HG03575 (cell line): ENCODE measurements around the gene SCN9A.

Experiments
- ATAC-seq: cut with Tn5 transposase; IDR thresholded peaks from one replicate; pipeline ENCODE4 v1.9.1; 2021; ENCODE audit not compliant: unreplicated experiment, insufficient number of reproducible peaks, low FRiP score; ENCODE audit errors: extremely low read depth

Gene SCN9A

DNA sequence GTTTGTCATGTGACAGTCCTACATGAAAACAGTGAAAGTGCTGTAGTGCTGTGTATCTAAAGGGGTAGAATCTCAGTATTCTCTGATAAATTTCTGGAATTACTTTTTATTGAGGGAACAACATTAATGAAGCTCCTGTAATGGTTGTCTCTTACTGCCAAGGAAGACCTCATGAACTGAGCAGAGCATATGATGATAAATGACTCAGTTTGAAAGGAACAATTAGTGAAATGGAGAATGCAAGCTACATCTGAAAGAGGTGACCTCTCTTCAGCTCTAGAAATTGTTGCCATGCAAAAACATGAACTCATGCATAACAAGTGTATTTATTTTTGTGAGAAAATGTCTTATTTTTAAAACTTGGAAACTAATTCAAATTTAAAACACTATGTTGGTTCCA lies 93.6 kb downstream of the SCN9A start:
- no peak for ATAC-seq

DNA sequence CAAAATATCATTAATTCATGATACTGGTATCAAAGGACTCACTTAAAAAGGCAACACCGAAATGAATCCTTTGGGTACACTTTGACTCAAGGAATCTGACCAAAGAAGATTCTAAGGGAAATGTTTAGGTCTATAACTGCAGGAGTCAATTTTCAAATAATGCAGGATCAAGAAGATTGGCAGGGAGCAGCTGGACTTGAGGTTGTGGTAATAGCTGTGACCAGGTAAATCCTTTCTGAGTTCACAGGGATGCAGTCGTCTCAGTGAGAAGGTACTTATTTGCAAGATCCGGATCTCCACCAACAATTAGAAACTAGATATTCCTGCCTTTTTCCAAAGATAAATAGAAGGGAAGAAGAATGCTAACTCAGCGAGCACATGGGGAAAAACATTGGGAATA lies 96.9 kb downstream of the SCN9A start:
- ATAC-seq: no peak

DNA sequence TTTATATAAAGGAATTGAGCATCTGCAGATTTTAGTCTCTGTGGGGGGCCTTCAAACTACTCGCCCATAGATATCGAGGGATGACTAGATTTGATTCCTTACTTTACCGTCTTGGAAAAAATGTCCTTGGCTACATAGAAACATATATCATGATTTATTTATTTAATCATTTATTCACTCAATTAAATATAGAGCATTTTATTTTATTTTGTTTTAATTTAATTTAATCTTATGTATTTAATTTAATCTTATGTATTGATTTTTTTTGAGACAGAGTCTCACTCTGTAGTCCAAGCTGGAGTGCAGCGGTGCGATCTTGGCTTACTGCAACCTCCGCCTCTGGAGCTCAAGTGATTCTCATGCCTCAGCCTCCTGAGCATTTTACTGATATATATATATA lies 105.4 kb downstream of the SCN9A start:
- no peak for ATAC-seq

DNA sequence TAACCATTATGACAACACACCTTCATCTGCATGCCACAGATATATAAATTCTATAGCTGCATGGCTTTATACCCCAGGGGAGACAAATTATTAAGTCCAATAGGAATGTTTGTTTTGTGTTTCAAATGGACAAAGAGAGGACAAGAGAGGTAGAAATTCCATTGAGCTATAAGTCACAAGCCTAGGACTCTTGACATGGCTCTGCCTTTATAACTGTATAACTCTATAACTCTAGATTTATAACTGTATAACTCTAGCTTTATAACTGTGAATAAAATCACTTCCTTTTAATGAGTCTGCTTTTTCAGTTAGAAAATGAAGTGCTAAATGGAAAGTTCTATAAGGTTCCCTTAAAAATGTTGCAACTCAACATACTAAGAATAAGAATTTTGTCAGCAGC lies 106.4 kb downstream of the SCN9A start:
- ATAC-seq: no peak

GRCh38 chr2:166257859-166258258 lies 117.9 kb downstream of the SCN9A start:
- no peak for ATAC-seq

- no peak for ATAC-seq
Measured at GRCh38 chr2:166256896-166257295, 118.8 kb downstream of the SCN9A start.

GRCh38 chr2:166249318-166249717 lies 126.4 kb downstream of the SCN9A start:
- no peak for ATAC-seq

DNA sequence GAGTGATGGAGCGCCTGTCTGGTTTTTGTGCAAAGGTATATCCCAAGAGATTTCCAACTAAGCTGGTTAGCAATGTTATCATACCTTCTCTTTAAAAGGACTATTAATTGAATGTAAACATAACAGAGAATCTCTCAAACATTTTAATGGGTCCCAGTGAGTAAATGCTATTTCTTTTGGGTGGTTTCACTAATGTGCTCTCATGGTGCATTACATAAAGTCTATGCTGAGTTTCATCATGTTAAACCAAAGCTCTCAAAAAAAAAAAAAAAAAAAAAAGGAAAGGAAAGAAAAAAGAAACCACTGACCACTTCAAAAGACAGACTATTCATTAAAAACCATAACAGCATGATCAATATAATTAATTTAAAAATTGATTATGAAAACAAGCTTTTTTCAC lies 128.8 kb downstream of the SCN9A start:
- no peak for ATAC-seq

DNA sequence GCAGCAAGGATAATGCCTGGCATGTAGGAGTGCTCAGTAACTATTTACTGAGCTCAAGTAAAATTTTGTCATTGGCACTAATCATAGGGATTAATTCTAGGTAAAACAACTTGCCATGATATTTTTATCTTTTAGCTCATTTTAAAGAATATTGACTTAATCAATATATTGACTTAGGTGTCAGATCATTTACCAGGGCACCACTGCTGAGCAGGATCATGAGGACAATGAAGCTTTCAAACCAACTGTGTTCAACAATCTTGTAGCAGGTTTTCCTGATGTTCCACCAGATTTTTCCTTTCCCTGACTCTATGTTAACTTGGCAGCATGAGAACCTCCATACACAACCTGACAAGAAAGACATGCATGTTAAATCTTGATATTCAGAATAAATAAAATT lies 133.4 kb downstream of the SCN9A start:
- no peak for ATAC-seq

- no peak for ATAC-seq
Measured at GRCh38 chr2:166240387-166241313, 135.1 kb downstream of the SCN9A start.

DNA sequence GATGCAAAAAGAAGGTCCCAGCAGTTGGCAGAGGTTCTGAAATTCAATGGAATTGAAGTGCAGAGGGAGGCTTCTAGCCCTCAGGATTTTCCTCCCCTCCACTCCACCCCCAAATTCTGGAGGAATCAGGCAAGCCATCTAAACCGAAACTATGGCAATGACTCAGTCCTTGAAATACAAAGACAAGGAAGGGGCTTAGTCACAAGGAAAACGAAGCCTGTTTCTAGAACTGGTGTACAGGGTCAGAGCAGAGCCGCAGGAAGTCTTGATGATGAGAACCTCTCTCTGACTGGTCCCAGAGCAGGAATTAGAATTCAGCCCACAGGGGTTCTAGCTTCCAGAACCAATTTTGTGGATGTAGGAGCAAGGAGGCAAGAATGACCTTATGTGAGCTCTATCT lies 136.2 kb downstream of the SCN9A start:
- no peak for ATAC-seq

GRCh38 chr2:166238176-166238575 lies 137.6 kb downstream of the SCN9A start:
- ATAC-seq: no peak

DNA sequence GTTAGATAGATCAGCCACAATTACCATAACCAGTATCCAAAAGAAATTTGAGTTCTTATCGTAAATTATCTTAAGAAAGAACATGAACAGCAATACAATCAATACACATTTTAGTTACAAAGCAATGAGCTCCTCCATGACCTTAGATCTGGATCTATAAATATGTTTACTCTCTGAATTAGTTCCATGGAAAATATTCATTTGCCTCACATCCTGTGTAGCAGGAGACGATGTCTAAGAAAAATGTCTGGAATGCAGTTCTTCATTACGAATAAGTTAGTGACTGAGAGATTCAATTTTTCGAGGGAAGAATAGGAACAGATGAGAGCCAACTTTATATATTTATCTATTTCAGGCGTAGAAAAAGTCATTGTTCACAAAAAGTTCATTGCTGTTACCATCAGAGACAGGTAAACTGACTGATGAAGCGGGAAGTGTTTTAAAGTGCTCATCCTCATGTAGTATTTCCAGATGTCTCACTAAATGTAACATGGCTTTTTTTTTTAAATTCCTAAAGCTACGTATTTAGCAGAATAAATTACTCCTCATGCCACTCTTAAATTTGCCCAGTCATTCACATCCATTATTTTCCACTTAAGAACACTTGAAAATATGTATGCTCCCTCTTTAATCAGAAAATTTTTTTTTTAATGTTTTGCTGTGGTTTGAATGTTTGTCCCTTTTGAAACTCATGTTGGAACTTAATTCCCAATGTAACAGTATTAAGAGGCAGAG lies 141.5 kb downstream of the SCN9A start:
- ATAC-seq: no peak

DNA sequence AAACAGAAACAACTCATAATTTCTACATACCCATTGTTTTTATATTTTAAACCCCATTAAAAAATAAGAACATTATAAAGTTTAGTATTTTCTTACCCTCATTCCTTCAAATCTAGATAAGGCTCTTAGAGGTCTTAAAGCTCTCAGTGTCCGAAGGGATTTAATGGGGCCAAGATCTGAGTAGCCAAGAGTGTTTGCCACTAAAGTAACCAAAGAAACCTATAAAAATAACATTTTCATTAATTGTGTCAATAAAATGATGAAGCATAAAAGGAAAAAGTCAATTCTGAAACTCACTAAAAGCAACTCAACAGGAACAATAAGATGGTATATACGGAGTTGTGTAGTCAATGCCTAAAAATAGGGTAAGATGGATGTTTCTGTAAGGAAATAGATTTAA lies 142.5 kb downstream of the SCN9A start:
- ATAC-seq: no peak

GRCh38 chr2:166230724-166231070 lies 145.0 kb downstream of the SCN9A start:
- no peak for ATAC-seq

- ATAC-seq: no peak
Measured at GRCh38 chr2:166230024-166230723, 145.6 kb downstream of the SCN9A start.

DNA sequence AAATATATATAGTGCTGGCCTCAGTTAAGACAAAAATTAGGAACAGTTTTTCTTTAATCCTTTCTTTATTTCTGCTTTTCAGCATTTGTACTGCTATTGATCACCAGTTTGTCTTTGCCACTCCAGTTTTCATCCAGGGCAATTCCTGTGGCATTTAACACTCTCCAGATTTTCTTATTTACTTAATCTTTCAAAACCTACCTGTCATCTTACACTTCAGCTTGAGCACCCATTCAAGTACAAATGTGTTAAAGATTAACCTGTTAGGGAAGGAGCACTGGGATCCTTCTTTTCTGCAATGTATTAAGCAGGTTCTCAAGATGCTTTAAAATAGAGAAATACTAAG lies 146.1 kb downstream of the SCN9A start:
- ATAC-seq: no peak

- ATAC-seq: no peak
Measured at GRCh38 chr2:166224197-166224596, 151.5 kb downstream of the SCN9A start.

GRCh38 chr2:166223298-166223697 lies 152.4 kb downstream of the SCN9A start:
- ATAC-seq: no peak

- ATAC-seq: no peak
Measured at GRCh38 chr2:166211079-166211478, 164.7 kb downstream of the SCN9A start.
